Measurements from ENCODE around the gene KARS1. TPM values are rescaled to one million over a fixed set of nuclear protein-coding genes. Genes with fewer than 3 reads are reported as not detected.

KARS1 gene
- total RNA-seq, 1 experiment from 2014 or later: 198 TPM

DNA sequence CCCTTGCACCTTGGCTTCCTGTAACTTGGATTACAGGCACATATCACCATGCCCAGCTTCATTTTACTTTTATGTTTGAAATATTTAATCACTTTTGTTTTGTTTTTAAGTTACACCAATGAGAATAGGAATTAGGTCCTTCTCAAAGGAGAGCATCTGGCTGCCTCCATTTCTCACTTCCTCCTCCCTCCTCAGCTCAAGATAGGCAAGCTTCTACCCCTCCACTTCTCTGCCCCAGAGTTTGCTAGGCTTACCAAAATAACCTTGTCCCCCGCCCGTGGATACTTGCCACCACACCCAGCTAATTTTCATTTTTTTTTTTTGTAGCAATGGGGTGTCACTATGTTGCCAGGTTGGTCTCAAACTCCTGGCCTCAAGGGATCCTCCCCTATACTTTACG, 63.4 kb downstream of the KARS1 start:
- DNase-seq (ENCODE audit: low read depth): no peak

DNA sequence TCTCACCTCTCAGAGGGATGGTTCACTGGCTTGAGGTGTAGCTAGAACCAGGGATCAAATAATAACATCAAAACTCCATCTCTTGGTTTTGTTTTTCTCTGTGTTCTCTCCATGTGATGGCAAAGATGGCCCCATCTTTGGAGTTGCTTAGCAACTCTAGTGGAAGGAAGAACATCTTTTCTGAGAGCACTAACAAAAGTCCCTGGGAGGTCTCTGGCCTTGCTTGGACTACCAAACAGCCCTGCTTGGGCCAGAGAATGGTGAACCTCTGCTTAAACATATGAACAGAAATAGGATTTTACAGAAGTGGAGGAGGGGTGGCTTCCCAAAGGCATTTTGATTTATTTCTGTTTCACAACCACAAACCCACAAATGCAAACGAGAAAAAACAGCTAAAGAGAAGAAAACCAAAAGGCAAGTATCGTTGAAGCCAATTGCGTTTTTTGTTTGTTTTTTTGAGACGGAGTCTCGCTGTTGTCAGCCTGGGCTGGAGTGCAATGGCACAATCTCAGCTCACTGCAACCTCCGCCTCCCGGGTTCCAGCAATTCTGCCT, 68.1 kb downstream of the KARS1 start:
- DNase-seq (ENCODE audit: low read depth): no peak

DNA sequence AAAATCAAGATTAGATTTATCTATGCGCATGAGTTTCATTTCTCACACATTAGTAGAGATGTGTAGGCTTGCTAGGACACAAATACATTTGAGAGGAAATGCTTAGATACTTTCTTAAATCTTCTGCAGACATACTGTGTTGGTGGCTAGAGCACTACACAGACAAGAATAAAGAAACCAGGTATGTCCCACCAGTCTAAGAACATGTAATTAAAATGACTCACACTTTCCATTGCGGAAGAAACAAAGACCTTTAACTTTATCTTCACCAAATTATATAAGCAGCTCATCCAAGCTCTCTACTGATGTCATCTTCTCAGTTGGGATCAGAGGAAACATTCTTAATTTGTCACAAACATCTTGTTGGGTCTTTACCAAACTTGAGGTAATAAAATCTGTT, 68.7 kb downstream of the KARS1 start:
- DNase-seq (ENCODE audit: low read depth): no peak

DNA sequence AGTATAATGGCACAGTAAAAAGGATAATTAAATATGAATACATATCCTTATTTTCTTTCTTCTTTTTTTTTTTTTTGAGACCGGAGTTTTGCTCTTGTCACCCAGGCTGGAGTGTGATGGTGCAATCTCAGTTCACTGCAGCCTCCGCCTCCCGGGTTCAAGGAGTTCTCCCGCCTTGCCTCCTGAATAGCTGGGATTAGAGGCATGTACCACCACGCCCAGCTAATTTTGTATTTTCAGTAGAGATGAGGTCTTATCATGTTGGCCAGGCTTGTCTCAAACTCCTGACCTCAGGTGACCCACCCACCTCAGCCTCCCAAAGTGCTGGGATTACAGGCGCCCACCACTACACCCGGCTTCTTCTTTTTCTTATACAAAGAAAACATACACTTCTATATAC, 69.3 kb downstream of the KARS1 start:
- DNase-seq (ENCODE audit: low read depth): no peak

Other genes starting within 250 kb of the KARS1 start
- 40.6 and 41.9 TPM in 2 replicates for gene CFDP1, start 214.2 kb downstream of the KARS1 start, total RNA-seq (2014; rRNA removed; shearing (Covaris generic))
- gene TMEM170A, start 183.0 kb downstream of the KARS1 start, total RNA-seq (2014; rRNA removed; shearing (Covaris generic)): 13.1 and 29.1 TPM in 2 replicates
- gene CHST6, start 152.2 kb downstream of the KARS1 start, total RNA-seq (2014; rRNA removed; shearing (Covaris generic)): 0.30 and 0.51 TPM in 2 replicates
- gene CHST5, start 111.6 kb downstream of the KARS1 start, total RNA-seq (2014; rRNA removed; shearing (Covaris generic)): 0.30 TPM in 1 of 2 replicates, not detected in the other
- 7.6 and 7.7 TPM in 2 replicates for gene TMEM231, start 91.4 kb downstream of the KARS1 start, total RNA-seq (2014; rRNA removed; shearing (Covaris generic))
- 15.5 and 26.6 TPM in 2 replicates for gene GABARAPL2, start 81.3 kb downstream of the KARS1 start, total RNA-seq (2014; rRNA removed; shearing (Covaris generic))
- 65.3 and 72.7 TPM in 2 replicates for gene ADAT1, start 24.4 kb downstream of the KARS1 start, total RNA-seq (2014; rRNA removed; shearing (Covaris generic))
- gene TERF2IP, start 108 bp upstream of the KARS1 start, total RNA-seq (2014; rRNA removed; shearing (Covaris generic)): 60.2 and 70.8 TPM in 2 replicates
- not detected in 2 replicates for gene CPHXL2, start 29.3 kb upstream of the KARS1 start, total RNA-seq (2014; rRNA removed; shearing (Covaris generic))
- not detected in 2 replicates for gene DUXB, start 53.8 kb upstream of the KARS1 start, total RNA-seq (2014; rRNA removed; shearing (Covaris generic))
- gene CPHXL, start 78.8 kb upstream of the KARS1 start, total RNA-seq (2014; rRNA removed; shearing (Covaris generic)): not detected in 2 replicates